OCI-LY7 (cell line): ENCODE measurements around the gene ZC3H18. TPM values are rescaled to one million over a fixed set of nuclear protein-coding genes. Genes with fewer than 3 reads are reported as not detected.

Source experiments
- BruUV-seq: library from RNA; stranded (reverse); fragments of 400-500 nt; replicated peaks from 2 replicates; lab custom pipeline; 2021; lab: Mats Ljungman, UMichigan
- CTCF ChIA-PET: fragments of 300-600 bp; sonication (Branson Sonifier 250); formaldehyde crosslinking; loops from one replicate; lab custom pipeline; 2022; ENCODE audit warnings: antibody characterized with exemption; ENCODE audit not compliant: unreplicated experiment; lab: Charles Lee
- POLR2A ChIA-PET: fragments of 300-600 bp; sonication (Branson Sonifier 250); formaldehyde crosslinking; loops from one replicate; lab custom pipeline; 2022; ENCODE audit warnings: antibody characterized with exemption; lab: Charles Lee
- DNase-seq: peaks from one replicate; pipeline ENCODE4 v3.0.0-alpha.2; 2015; ENCODE audit warnings: low spot score
- H2AFZ ChIP-seq: fragments of 200-600 bp; sonication (generic), shearing (Covaris generic); 2 replicates; pipeline ENCODE4 v1.6.1; 2014; ENCODE audit warnings: mild to moderate bottlenecking, antibody characterized with exemption, low read length, moderate library complexity
- H3K27ac ChIP-seq: fragments of 200-600 bp; sonication (generic); 2 replicates; pipeline ENCODE4 v1.5.1; 2014; ENCODE audit warnings: mixed run types, low read depth, mild to moderate bottlenecking, moderate library complexity, low read length, inconsistent platforms; ENCODE audit not compliant: poor library complexity, severe bottlenecking
- H3K36me3 ChIP-seq: fragments of 200-600 bp; sonication (generic); 2 replicates; pipeline ENCODE4 v1.6.1; 2014; ENCODE audit warnings: mild to moderate bottlenecking, antibody characterized with exemption, low read length, moderate library complexity, mixed read lengths; ENCODE audit not compliant: insufficient read depth
- H3K4me1 ChIP-seq: fragments of 200-600 bp; sonication (generic); 2 replicates; pipeline ENCODE4 v1.5.1; 2014; ENCODE audit warnings: mild to moderate bottlenecking, low read length; ENCODE audit not compliant: insufficient read depth, poor library complexity, severe bottlenecking
- H3K4me2 ChIP-seq: fragments of 200-600 bp; sonication (generic); 2 replicates; pipeline ENCODE4 v1.6.1; 2014; ENCODE audit warnings: mild to moderate bottlenecking, low read length
- H3K4me3 ChIP-seq: fragments of 200-600 bp; sonication (generic); 2 replicates; pipeline ENCODE4 v1.5.1; 2014; ENCODE audit warnings: mild to moderate bottlenecking, low read depth, low read length; ENCODE audit not compliant: poor library complexity, severe bottlenecking
- H3K79me2 ChIP-seq: fragments of 200-600 bp; sonication (generic); 2 replicates; pipeline ENCODE4 v1.6.1; 2016; ENCODE audit warnings: low read depth, mild to moderate bottlenecking, low read length, moderate library complexity, mixed read lengths; ENCODE audit not compliant: insufficient read depth
- H3K9me2 ChIP-seq: fragments of 200-600 bp; sonication (generic); 2 replicates; pipeline ENCODE4 v1.6.1; 2016; ENCODE audit warnings: mild to moderate bottlenecking, low read length, mixed read lengths; ENCODE audit not compliant: insufficient read depth
- H3K9me3 ChIP-seq: fragments of 200-600 bp; sonication (generic); 2 replicates; pipeline ENCODE4 v1.6.1; 2014; ENCODE audit warnings: mild to moderate bottlenecking, mixed run types, low read length, mixed read lengths
- H4K20me1 ChIP-seq: fragments of 200-600 bp; sonication (generic); 2 replicates; pipeline ENCODE4 v1.6.1; 2014; ENCODE audit warnings: mild to moderate bottlenecking, antibody characterized with exemption, low read length, moderate library complexity, mixed read lengths; ENCODE audit not compliant: insufficient read depth
- CTCF ChIP-seq: fragments of 200-600 bp; sonication (generic); conservative IDR thresholded peaks from 2 replicates; pipeline ENCODE4 v1.5.1; 2014; ENCODE audit warnings: mild to moderate bottlenecking, antibody characterized with exemption, low read length, moderate library complexity, mixed read lengths
- EZH2phosphoT487 ChIP-seq: fragments of 200-600 bp; sonication (generic); IDR thresholded peaks from 2 replicates; pipeline ENCODE4 v1.6.1; 2018; ENCODE audit warnings: low read depth, borderline replicate concordance, mild to moderate bottlenecking, mixed run types, antibody characterized with exemption, low read length, moderate library complexity, mixed read lengths
- intact Hi-C: fragments of 100-400 bp; cut with micrococcal nuclease; formaldehyde crosslinking; loops from one replicate; pipeline ENCODE4 v1.10.0; 2022; ENCODE audit not compliant: unreplicated experiment
- total RNA-seq, 2 experiments: library from RNA; depleted of rRNA in 1 of 2; stranded (reverse); fragments of >200 nt in 1 of 2; shearing (Covaris generic) in 1 of 2; gene quantifications; 2 replicates each; pipeline ENCODE4 v1.2.3, GENCODE V29; 2014 to 2022

ZC3H18 gene
- total RNA-seq, 2 experiments from 2014 or later, result 22.2 to 79.0 TPM

GRCh38 chr16:88627531-88628411, 57.6 kb downstream of the ZC3H18 start:
- BruUV-seq, result no TSS peak
- no peak for DNase-seq
- no peaks in the 10 kb centered on the region for H4K20me1 ChIP-seq
- ChIA-PET POLR2A (no interaction called here), CTCF (no interaction called here)
- peaks cover 87% of the 10 kb centered on the region for H3K36me3 ChIP-seq
- no peak overlapping the region for H2AFZ ChIP-seq
- H3K9me2 ChIP-seq, result no peaks in the 10 kb centered on the region
- no peak overlapping the region for H3K4me3 ChIP-seq
- H3K9me3 ChIP-seq, result no peaks in the 10 kb centered on the region
- no peak overlapping the region for H3K4me2 ChIP-seq
- no peak for TF ChIP-seq EZH2phosphoT487
- H3K27ac ChIP-seq, result no peak overlapping the region
- no peaks in the 10 kb centered on the region for H3K79me2 ChIP-seq
- H3K4me1 ChIP-seq, result no peaks in the 10 kb centered on the region
- intact Hi-C loops, result no loop called here

- no TSS peak for BruUV-seq
- TF ChIP-seq EZH2phosphoT487 (no peak), CTCF (peak; percentile 78)
- peaks cover 85% of the 10 kb centered on the region for H3K36me3 ChIP-seq
- H3K9me3 ChIP-seq, result no peaks in the 10 kb centered on the region
- intact Hi-C loops, result no loop called here
- ChIA-PET POLR2A (no interaction called here), CTCF (no interaction called here)
- H3K27ac ChIP-seq, result no peak overlapping the region
- DNase-seq, result peak; percentile 49
- H4K20me1 ChIP-seq, result no peaks in the 10 kb centered on the region
- no peaks in the 10 kb centered on the region for H3K9me2 ChIP-seq
- H2AFZ ChIP-seq, result no peak overlapping the region
- no peak overlapping the region for H3K4me2 ChIP-seq
- H3K4me1 ChIP-seq, result peaks cover 5% of the 10 kb centered on the region
- H3K79me2 ChIP-seq, result no peaks in the 10 kb centered on the region
- no peak overlapping the region for H3K4me3 ChIP-seq
Observed at GRCh38 chr16:88628512-88628974, 58.3 kb downstream of the ZC3H18 start.

DNA sequence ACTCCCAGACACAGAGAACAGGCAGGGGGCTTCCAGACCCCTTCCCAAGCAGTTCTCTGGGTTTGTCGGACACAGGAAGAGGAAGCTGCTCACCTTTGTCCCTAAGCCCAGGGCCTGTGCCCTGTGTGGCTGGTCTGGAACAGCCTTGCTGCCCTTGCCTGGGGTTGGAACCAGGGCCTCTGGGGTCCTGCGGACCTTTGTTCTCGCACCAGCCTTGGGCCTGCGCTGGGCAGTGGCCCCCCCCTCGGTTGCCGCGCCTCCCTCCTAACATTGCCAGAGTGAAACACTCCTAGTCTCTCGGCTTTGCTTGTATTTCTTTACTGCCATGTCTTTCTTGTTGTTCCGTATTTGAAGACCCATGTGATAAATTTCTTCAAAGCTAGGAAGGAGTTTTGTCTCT, 59.6 kb downstream of the ZC3H18 start:
- Histone ChIP-seq H3K27ac (no peak overlapping the region), H4K20me1 (no peaks in the 10 kb centered on the region), H3K4me2 (no peak overlapping the region), H3K9me2 (no peaks in the 10 kb centered on the region), H3K9me3 (no peaks in the 10 kb centered on the region), H3K36me3 (peaks cover 75% of the 10 kb centered on the region), H3K4me3 (no peak overlapping the region), H2AFZ (no peak overlapping the region), H3K4me1 (peaks cover 18% of the 10 kb centered on the region), H3K79me2 (no peaks in the 10 kb centered on the region)
- TF ChIP-seq EZH2phosphoT487, result no peak
- TF ChIP-seq CTCF, result no peak
- DNase-seq, result no peak
- no TSS peak for BruUV-seq
- CTCF ChIA-PET, result no interaction called here
- POLR2A ChIA-PET, result no interaction called here
- intact Hi-C loops, result loop anchor here (5.0 kb wide), 2 partner anchors 72 to 188 kb away; no protein-coding TSS in a partner anchor
